ENCODE measurements around the gene CDHR3.
"Not testable (repeated sequence)": the region's sequence is repeated elsewhere in the genome, so short reads cannot be mapped to it uniquely, and the experiment has no call there.

The CDHR3 gene

DNA sequence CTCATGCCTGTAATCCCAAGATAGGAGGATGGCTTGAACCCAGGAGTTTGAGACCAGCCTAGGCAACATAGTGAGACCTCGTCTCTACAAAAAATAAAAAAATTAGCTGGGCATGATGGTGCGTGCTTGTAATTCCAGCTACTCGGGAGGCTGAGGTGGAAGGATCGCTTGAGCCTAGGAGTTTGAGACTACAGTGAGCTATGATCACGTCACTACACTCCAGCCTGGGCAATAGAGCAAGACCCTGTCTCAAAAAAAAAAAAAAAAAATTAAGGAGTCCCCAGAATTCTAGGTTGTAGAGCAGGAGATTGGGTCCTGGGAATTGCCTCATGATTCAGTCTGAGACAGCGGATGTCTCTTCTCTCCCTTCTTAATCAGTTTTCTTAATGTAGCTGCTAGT, 21.7 kb downstream of the CDHR3 start:
- not testable (repeated sequence) for H3K27me3 ChIP-seq (ENCODE audit: control insufficient read depth, insufficient read depth, low read length); H3K9me3 ChIP-seq (ENCODE audit: control insufficient read depth, insufficient read depth, low read depth, low read length); H3K4me3 ChIP-seq (ENCODE audit: low read depth, low read length); H3K27ac ChIP-seq (ENCODE audit: low read depth, low read length); H3K36me3 ChIP-seq (ENCODE audit: control insufficient read depth, insufficient read depth, low read length); H3K9ac ChIP-seq (ENCODE audit: low read length)
- H3K4me1 ChIP-seq (ENCODE audit: control insufficient read depth, insufficient read depth, low read length): peaks cover 43% of the 10 kb centered on the region

DNA sequence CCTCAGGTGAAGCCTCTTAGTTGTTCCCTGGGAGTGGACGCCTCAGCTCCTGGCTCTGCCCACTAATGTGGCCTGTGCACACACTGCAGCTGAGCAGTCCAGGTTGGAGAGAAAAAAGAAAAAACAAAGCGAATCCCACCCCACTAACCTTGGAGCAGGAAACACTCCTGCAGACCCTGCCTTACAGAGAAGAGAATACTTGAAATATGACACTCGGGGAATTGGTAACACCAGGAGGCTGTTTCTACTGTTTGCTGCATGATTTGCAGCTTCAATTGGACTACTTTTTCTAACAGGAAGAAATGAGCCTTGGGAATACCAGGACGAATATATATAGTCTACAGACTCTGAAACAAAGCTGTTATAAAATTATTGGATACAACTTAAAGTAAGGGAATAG, 22.2 kb downstream of the CDHR3 start:
- Histone ChIP-seq H3K27ac (ENCODE audit: low read depth, low read length) (no peak overlapping the region), H3K4me1 (ENCODE audit: control insufficient read depth, insufficient read depth, low read length) (peaks cover 47% of the 10 kb centered on the region), H3K36me3 (ENCODE audit: control insufficient read depth, insufficient read depth, low read length) (no peaks in the 10 kb centered on the region), H3K4me3 (ENCODE audit: low read depth, low read length) (no peak overlapping the region), H3K27me3 (ENCODE audit: control insufficient read depth, insufficient read depth, low read length) (no peaks in the 10 kb centered on the region), H3K9ac (ENCODE audit: low read length) (no peak overlapping the region), H3K9me3 (ENCODE audit: control insufficient read depth, insufficient read depth, low read depth, low read length) (no peaks in the 10 kb centered on the region)

DNA sequence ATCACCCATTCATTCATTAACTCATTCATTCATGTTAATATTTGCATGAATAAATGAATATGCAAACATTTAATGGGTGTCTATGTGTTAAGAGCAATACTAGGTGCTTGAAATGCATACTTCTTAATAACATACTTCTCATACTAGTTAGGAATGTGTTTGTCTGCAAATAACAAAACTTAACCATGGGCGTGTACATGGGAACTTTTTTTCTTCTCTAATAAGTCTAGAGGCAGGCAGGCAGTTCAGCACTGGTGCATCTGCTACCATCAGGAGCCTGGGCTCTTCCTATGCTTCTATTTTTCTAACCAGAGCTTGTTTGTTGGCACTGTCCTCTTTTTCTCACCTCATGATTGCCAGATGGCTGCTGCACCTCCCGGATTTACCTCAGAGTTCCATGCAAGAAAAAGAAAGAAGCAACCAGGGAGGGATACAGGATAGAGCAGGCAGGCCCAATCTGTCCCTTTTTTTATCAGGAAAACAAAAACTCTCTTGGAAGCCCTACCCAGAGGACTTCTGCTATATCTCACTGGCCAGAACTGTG, 22.7 kb downstream of the CDHR3 start:
- H3K27me3 ChIP-seq (ENCODE audit: control insufficient read depth, insufficient read depth, low read length): no peaks in the 10 kb centered on the region

DNA sequence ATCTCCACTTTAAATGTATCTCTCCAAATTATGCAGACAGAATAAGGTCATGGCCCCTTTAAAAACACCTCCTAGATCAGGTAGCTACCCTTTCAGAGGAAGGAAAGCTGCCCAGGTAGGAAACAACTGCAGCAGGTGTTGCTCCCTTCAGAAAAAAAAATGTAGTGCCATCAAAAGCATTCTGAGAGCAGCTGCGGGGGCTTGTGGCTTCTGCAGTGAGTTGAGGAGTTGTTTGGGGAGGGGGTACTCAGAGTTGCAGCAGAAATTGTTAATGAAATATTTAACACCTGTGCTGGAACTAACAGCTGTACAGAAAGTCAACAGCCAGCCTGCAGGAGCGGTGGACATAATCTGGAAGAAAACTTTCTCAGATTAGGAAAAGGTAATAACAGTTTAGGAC, 24.0 kb downstream of the CDHR3 start:
- Histone ChIP-seq H3K9ac (ENCODE audit: low read length) (no peak overlapping the region), H3K4me3 (ENCODE audit: low read depth, low read length) (no peak overlapping the region), H3K27ac (ENCODE audit: low read depth, low read length) (no peak overlapping the region), H3K36me3 (ENCODE audit: control insufficient read depth, insufficient read depth, low read length) (no peaks in the 10 kb centered on the region), H3K9me3 (ENCODE audit: control insufficient read depth, insufficient read depth, low read depth, low read length) (no peaks in the 10 kb centered on the region), H3K27me3 (ENCODE audit: control insufficient read depth, insufficient read depth, low read length) (no peaks in the 10 kb centered on the region), H3K4me1 (ENCODE audit: control insufficient read depth, insufficient read depth, low read length) (peaks cover 53% of the 10 kb centered on the region)

More for the DNA sequence above, 22.7 kb downstream of the CDHR3 start:
- no peak overlapping the region for H3K4me3 ChIP-seq (ENCODE audit: low read depth, low read length)
- H3K36me3 ChIP-seq (ENCODE audit: control insufficient read depth, insufficient read depth, low read length): no peaks in the 10 kb centered on the region
- no peak overlapping the region for H3K9ac ChIP-seq (ENCODE audit: low read length)
- H3K4me1 ChIP-seq (ENCODE audit: control insufficient read depth, insufficient read depth, low read length): peaks cover 50% of the 10 kb centered on the region
- H3K27ac ChIP-seq (ENCODE audit: low read depth, low read length): no peak overlapping the region
- no peaks in the 10 kb centered on the region for H3K9me3 ChIP-seq (ENCODE audit: control insufficient read depth, insufficient read depth, low read depth, low read length)

DNA sequence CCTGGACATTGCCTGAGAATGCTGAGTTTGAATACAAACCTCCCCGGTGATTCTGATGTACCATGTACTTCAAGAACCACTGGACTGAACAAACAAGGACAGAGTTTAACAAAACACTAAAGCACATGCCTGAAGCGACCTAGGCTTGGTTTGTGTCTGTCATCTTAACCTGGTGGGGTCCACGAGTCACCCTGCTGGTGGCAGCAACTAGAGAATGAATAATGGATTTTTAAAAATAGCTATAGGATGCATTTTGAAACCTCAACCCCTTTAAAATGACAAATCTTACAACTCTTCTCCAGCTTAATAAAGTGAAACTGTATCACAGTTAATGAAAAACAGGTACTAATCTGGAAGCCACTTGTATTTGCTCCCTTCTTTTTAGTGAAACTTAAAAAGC, 25.2 kb downstream of the CDHR3 start:
- Histone ChIP-seq H3K27me3 (ENCODE audit: control insufficient read depth, insufficient read depth, low read length) (no peaks in the 10 kb centered on the region), H3K4me3 (ENCODE audit: low read depth, low read length) (no peak overlapping the region), H3K27ac (ENCODE audit: low read depth, low read length) (no peak overlapping the region), H3K36me3 (ENCODE audit: control insufficient read depth, insufficient read depth, low read length) (no peaks in the 10 kb centered on the region), H3K4me1 (ENCODE audit: control insufficient read depth, insufficient read depth, low read length) (peaks cover 53% of the 10 kb centered on the region), H3K9ac (ENCODE audit: low read length) (no peak overlapping the region), H3K9me3 (ENCODE audit: control insufficient read depth, insufficient read depth, low read depth, low read length) (no peaks in the 10 kb centered on the region)

DNA sequence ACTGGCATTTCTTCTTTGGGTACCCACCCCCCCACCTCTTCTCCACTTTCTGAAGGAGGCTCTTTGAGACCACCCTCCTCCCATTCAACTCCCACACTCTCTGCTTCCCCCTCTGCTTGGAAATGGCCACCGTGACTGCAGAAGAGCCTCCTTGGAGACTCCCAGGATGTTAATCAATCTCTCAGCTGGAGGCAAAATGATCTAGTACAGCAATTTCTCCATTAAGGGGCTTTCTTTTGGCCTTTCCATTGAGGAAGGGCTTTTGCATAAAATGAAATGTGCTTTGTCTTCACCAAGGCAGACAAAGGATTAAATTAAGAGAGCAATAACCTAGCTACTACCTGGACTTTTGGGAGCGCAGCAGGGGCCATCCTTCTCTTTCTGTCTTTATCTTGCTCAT, 26.1 kb downstream of the CDHR3 start:
- Histone ChIP-seq H3K27me3 (ENCODE audit: control insufficient read depth, insufficient read depth, low read length) (no peaks in the 10 kb centered on the region), H3K27ac (ENCODE audit: low read depth, low read length) (no peak overlapping the region), H3K9ac (ENCODE audit: low read length) (no peak overlapping the region), H3K4me3 (ENCODE audit: low read depth, low read length) (no peak overlapping the region), H3K9me3 (ENCODE audit: control insufficient read depth, insufficient read depth, low read depth, low read length) (no peaks in the 10 kb centered on the region), H3K4me1 (ENCODE audit: control insufficient read depth, insufficient read depth, low read length) (peaks cover 50% of the 10 kb centered on the region), H3K36me3 (ENCODE audit: control insufficient read depth, insufficient read depth, low read length) (no peaks in the 10 kb centered on the region)

DNA sequence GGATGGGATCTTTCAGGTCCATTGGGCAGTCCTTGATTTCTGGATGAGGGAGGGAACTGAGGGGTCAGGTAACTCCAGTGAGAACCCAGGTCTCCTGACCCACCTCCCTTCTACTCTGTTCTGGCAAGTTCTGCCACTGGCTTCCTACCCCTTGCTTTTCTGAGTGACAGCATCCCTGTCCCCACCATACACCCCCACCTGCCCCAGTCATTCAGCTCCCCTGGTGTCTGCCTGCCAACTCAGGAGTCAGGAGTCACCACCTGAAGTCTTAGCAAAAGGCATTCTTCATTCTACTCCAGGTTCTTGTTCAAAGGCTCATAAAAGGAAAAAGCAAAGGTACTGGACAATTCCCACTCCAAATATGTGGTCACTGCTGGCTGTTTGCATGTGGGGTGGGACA, 26.6 kb downstream of the CDHR3 start:
- H3K4me1 ChIP-seq (ENCODE audit: control insufficient read depth, insufficient read depth, low read length): peaks cover 49% of the 10 kb centered on the region
- H3K27me3 ChIP-seq (ENCODE audit: control insufficient read depth, insufficient read depth, low read length): no peaks in the 10 kb centered on the region
- H3K9me3 ChIP-seq (ENCODE audit: control insufficient read depth, insufficient read depth, low read depth, low read length): no peaks in the 10 kb centered on the region
- H3K9ac ChIP-seq (ENCODE audit: low read length): no peak overlapping the region
- H3K4me3 ChIP-seq (ENCODE audit: low read depth, low read length): no peak overlapping the region
- H3K36me3 ChIP-seq (ENCODE audit: control insufficient read depth, insufficient read depth, low read length): no peaks in the 10 kb centered on the region
- H3K27ac ChIP-seq (ENCODE audit: low read depth, low read length): no peak overlapping the region

DNA sequence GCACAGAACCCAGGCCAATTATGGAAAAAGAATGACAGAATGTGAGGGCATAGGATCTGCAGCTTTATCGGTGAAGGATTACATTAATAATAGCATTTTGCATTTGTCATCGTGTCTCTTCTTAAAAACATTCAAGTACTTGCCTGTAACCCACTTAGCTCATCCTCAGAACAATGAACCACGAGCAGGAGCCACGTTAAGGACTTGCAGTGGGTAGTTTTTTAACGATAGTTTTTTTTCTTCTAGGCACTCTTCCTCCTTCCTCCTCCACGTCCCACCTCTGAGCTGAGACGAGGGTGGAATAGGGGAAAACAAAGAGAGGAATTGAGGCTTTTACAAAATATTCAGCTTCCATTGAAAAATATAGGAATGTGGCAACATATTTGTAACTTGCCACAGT, 27.1 kb downstream of the CDHR3 start:
- no peaks in the 10 kb centered on the region for H3K27me3 ChIP-seq (ENCODE audit: control insufficient read depth, insufficient read depth, low read length)
- H3K36me3 ChIP-seq (ENCODE audit: control insufficient read depth, insufficient read depth, low read length): no peaks in the 10 kb centered on the region
- H3K4me3 ChIP-seq (ENCODE audit: low read depth, low read length): no peak overlapping the region
- no peaks in the 10 kb centered on the region for H3K9me3 ChIP-seq (ENCODE audit: control insufficient read depth, insufficient read depth, low read depth, low read length)
- no peak overlapping the region for H3K9ac ChIP-seq (ENCODE audit: low read length)
- H3K4me1 ChIP-seq (ENCODE audit: control insufficient read depth, insufficient read depth, low read length): peaks cover 47% of the 10 kb centered on the region
- H3K27ac ChIP-seq (ENCODE audit: low read depth, low read length): no peak overlapping the region

DNA sequence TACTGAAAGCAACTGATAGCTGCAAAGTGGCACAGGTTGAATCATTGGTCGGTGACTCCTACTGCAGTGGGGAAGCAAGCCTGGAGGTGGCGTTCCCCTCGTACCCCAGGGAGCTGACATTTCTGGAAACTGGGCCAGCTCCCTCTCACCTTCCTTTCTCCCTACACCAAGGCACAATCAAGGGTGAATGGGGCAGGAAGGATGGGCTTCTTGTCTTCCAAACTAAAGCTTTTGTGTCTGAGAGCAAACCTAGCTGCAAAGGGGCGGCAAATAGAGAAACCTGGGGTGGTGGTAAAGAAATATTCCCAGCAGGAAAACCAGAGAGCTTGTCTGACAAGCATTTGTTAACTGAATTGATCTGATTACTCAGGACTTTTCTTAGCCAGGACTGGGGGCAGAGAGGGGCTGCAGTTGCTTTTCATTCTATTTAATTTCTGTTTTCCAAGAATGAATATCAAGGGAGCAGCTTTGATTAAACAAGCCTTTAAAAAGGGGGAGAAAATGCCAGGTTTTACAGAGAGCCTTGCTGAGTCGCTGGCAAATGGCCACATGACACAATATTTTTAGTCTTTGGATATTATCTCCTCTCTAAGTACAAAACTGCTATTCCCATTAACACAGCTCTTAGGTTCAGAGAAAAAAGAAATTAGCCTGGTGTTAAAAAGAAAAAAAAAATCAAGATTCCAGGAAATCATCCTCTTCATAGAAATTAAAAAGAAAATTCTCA, 27.8 kb downstream of the CDHR3 start:
- Histone ChIP-seq H3K27ac (ENCODE audit: low read depth, low read length) (0 out of 2 replicates have a peak overlapping the region, but pooled peaks have one; percentile 12), H3K4me1 (ENCODE audit: control insufficient read depth, insufficient read depth, low read length) (peaks cover 39% of the 10 kb centered on the region), H3K27me3 (ENCODE audit: control insufficient read depth, insufficient read depth, low read length) (no peaks in the 10 kb centered on the region), H3K9me3 (ENCODE audit: control insufficient read depth, insufficient read depth, low read depth, low read length) (no peaks in the 10 kb centered on the region), H3K4me3 (ENCODE audit: low read depth, low read length) (no peak overlapping the region), H3K36me3 (ENCODE audit: control insufficient read depth, insufficient read depth, low read length) (no peaks in the 10 kb centered on the region), H3K9ac (ENCODE audit: low read length) (no peak overlapping the region)

DNA sequence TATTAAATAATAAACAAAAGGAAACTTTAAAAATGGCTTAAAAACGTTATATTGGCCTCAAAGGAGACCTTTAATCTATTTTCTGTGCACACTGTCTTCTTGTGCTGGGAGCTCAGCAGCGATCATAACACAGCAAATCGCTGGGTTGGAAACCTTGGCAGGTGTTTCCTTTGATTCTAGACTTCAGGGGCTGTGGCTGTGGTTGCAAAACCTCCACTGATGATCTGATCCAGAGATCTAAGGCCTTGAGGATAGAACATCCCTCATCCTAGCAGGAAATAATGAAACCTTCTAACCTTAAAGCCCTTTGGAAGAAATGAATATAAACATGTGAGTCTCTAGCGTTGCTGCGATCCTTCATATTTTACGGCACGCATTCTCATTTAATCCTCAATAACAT, 29.8 kb downstream of the CDHR3 start:
- peaks cover 38% of the 10 kb centered on the region for H3K4me1 ChIP-seq (ENCODE audit: control insufficient read depth, insufficient read depth, low read length)
- H3K9ac ChIP-seq (ENCODE audit: low read length): no peak overlapping the region
- H3K4me3 ChIP-seq (ENCODE audit: low read depth, low read length): no peak overlapping the region
- no peaks in the 10 kb centered on the region for H3K36me3 ChIP-seq (ENCODE audit: control insufficient read depth, insufficient read depth, low read length)
- H3K9me3 ChIP-seq (ENCODE audit: control insufficient read depth, insufficient read depth, low read depth, low read length): no peaks in the 10 kb centered on the region
- H3K27ac ChIP-seq (ENCODE audit: low read depth, low read length): no peak overlapping the region
- H3K27me3 ChIP-seq (ENCODE audit: control insufficient read depth, insufficient read depth, low read length): no peaks in the 10 kb centered on the region

DNA sequence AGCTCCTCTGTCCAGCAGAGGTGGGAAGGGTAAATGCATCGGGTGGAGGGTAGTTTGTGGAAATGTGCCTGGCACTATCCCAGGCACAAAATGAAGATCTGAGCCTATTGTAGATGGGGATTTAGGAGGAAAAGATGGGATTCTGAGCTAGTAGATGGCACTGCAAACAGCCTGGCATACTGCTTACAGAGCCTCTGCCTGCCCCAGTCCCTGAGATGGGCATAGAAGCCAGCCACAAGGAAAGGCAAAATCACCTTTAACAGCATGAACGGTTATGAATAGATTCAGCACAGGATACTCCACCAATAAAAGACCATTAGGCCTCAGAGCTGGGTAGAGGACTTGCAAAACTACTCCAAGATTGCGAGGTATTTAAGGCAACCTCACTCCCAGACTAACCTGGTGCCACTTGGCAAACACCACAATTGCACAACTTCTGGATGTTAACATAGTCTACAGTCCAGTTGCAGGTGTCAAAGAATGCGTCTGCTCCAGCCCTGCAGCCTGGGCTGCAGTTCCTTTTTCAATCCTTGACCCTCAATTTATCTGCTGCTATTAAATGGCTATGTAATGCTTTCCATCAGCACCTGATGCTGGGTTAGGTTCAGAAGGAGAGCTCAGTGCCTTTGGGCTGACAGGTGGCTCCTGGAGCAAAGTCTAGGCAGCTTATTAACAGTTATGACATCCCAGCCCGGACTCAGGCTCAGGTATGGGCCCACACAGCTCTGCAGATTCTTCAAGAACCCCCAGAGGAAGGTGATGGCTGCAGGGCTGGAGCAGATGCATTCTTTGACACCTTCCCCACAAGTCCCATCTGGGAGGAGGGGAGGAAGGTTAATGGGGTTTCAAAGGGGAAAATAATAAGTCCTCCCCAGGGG, 34.0 kb downstream of the CDHR3 start:
- H3K9ac ChIP-seq (ENCODE audit: low read length): no peak overlapping the region
- H3K27me3 ChIP-seq (ENCODE audit: control insufficient read depth, insufficient read depth, low read length): no peaks in the 10 kb centered on the region
- no peaks in the 10 kb centered on the region for H3K36me3 ChIP-seq (ENCODE audit: control insufficient read depth, insufficient read depth, low read length)
- H3K9me3 ChIP-seq (ENCODE audit: control insufficient read depth, insufficient read depth, low read depth, low read length): no peaks in the 10 kb centered on the region
- H3K4me3 ChIP-seq (ENCODE audit: low read depth, low read length): no peak overlapping the region
- H3K4me1 ChIP-seq (ENCODE audit: control insufficient read depth, insufficient read depth, low read length): peaks cover 11% of the 10 kb centered on the region
- no peak overlapping the region for H3K27ac ChIP-seq (ENCODE audit: low read depth, low read length)

Measured in HUES6 (cell line).